ENCODE measurements around the gene PPP4R3B.

The PPP4R3B gene

DNA sequence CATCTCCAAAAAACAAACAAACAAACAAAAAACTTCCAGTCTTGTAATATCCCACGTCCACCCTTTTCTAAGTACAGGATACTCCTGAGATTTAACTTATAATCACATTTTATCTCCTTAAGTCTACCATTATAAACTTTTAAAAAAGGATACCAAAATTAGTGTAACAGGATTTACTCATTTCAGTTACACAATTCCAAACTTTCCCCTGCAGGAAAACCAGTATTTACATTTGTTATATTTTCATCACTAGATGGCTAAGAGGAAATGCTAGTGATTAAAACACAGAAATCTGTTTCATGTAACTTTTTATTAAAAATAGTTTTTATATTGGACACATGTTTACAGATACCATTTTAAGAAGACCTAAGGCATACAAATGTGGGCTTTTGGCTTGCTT lies 70.4 kb downstream of the PPP4R3B start:
- Histone ChIP-seq H3K27me3 (ENCODE audit: control insufficient read depth, insufficient read depth, low read length) (no peaks in the 10 kb centered on the region), H3K9ac (ENCODE audit: low read length) (no peak overlapping the region), H3K4me1 (ENCODE audit: control insufficient read depth, insufficient read depth, low read length) (no peaks in the 10 kb centered on the region), H3K27ac (ENCODE audit: low read depth, low read length) (no peak overlapping the region), H3K4me3 (ENCODE audit: low read length) (no peak overlapping the region), H3K36me3 (ENCODE audit: control insufficient read depth, insufficient read depth, low read length) (peaks cover 7% of the 10 kb centered on the region)

DNA sequence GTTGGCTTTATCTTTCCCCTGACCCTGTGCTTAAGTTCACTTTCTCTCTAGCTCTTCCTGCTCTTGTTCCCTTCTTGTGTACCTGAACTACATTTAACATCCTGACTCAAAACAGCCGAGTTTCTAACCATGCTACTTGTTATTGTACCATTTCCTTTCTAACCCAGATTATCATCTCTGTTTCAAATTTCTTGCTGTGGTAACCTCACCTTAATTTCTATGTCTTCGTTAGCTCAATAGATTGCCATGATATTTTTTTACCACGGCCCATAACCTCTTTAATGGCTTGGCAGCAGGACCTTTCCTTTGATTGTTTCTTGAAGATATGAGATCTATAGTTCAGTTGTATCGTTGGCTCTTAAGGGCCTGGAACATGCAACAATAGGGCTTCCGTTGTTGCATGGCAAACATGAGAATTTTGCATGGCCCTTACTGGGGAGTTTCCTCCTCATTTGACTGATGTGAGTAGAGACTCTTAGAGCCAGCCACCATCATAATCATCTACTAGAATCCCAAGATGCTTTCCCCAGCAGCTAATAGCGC lies 86.8 kb downstream of the PPP4R3B start:
- Histone ChIP-seq H3K4me3 (ENCODE audit: low read length) (no peak overlapping the region), H3K27me3 (ENCODE audit: control insufficient read depth, insufficient read depth, low read length) (no peaks in the 10 kb centered on the region), H3K27ac (ENCODE audit: low read depth, low read length) (no peak overlapping the region), H3K9ac (ENCODE audit: low read length) (no peak overlapping the region), H3K36me3 (ENCODE audit: control insufficient read depth, insufficient read depth, low read length) (peaks cover 14% of the 10 kb centered on the region), H3K4me1 (ENCODE audit: control insufficient read depth, insufficient read depth, low read length) (no peaks in the 10 kb centered on the region)

DNA sequence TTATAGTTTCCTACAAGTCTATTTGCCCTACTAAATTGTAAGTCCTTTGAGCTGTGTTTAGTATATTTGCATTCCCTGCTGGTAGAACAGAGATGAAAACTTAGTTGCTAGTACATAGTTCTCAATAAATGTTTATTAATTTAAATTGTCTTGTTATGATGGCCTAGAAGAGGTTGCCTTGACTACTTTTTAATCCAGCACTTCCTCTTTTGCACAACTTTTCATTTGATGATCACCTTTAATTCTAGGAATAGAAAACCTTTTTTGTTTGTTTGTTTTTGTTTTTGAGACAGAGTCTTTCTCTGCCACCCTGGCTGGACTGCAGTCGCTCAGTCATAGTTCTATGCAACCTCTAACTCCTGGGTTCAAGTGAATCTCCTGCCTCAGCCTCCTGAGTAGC lies 91.2 kb downstream of the PPP4R3B start:
- Histone ChIP-seq H3K27ac (ENCODE audit: low read depth, low read length) (no peak overlapping the region), H3K27me3 (ENCODE audit: control insufficient read depth, insufficient read depth, low read length) (no peaks in the 10 kb centered on the region), H3K4me1 (ENCODE audit: control insufficient read depth, insufficient read depth, low read length) (no peaks in the 10 kb centered on the region), H3K9ac (ENCODE audit: low read length) (no peak overlapping the region), H3K4me3 (ENCODE audit: low read length) (no peak overlapping the region), H3K36me3 (ENCODE audit: control insufficient read depth, insufficient read depth, low read length) (peaks cover 18% of the 10 kb centered on the region)

DNA sequence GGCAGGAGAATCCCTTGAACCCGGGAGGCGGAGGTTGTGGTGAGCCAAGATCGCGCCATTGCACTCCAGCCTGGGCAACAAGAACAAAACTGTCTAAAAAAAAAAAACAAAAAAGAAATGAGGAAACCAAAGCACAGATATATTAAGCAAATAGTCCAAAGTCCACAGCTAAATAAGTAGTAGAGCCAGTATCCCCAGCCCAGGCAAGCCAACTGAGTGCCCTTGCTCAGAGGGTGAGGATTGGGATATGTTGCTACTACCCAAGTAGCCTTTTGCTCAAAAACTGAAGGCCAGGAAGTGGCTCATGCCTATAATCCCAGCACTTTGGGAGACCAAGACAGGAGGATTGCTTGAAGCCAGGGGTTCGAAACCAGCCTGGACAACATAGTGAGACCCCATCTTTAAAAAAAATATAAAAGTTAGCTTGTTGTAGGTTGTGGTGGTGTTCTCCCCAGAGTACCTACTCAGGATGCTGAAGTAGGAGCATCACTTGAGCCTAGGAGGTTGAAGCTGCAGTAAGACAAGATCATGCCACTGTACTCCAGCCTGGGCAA lies 92.5 kb downstream of the PPP4R3B start:
- H3K36me3 ChIP-seq (ENCODE audit: control insufficient read depth, insufficient read depth, low read length) = peaks cover 13% of the 10 kb centered on the region
- no peaks in the 10 kb centered on the region for H3K4me1 ChIP-seq (ENCODE audit: control insufficient read depth, insufficient read depth, low read length)
- no peak overlapping the region for H3K27ac ChIP-seq (ENCODE audit: low read depth, low read length)
- H3K9ac ChIP-seq (ENCODE audit: low read length) = no peak overlapping the region
- no peak overlapping the region for H3K4me3 ChIP-seq (ENCODE audit: low read length)
- H3K27me3 ChIP-seq (ENCODE audit: control insufficient read depth, insufficient read depth, low read length) = no peaks in the 10 kb centered on the region

DNA sequence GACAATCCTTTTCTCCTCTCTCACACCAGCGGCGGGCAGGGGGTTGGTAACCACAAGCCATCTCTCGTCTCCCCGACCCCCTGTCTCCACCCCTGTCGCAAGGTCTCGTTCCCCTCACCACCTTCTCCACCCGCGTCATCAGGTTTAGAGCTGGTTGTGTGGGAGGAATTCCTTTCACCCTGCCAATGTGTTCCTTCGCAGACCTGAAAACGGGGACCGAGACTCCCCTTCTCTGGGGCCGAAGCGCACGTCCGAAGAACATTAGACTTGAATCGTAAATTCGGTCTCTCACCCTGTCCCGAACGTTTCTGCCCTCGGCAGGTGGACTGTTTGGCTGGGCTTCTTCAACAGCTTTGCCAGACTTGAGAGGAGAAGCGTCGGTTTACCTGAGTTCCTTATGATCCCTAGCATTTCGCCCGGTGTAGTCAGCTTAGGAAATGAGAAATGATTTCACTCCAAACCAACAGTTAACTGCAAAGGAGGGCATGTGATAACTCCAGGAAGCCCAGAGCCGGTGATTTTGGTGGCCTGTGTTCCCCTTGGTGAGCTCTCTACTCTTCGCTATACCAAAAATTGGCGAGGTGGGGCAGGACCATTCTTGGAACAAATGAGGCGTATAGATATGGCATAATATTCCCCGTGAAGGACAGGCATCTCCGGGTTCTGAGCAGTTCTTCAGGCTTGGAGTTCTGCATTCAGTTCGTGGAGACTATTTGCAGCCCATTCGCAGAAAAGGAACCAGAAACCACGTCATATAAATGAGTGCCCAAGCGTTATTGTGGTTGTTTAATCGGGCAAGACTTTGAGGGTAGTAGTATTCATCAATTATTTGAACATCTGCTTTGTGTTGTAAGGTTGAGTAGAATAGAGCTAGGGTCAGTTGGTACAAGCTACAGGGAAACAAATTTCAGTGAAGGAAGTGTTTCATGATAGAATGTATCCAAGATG lies 97.2 kb downstream of the PPP4R3B start:
- Histone ChIP-seq H3K27me3 (ENCODE audit: control insufficient read depth, insufficient read depth, low read length) (no peaks in the 10 kb centered on the region), H3K4me3 (ENCODE audit: low read length) (peak overlapping the region; percentile 96), H3K27ac (ENCODE audit: low read depth, low read length) (peak overlapping the region; percentile 83), H3K4me1 (ENCODE audit: control insufficient read depth, insufficient read depth, low read length) (no peaks in the 10 kb centered on the region), H3K36me3 (ENCODE audit: control insufficient read depth, insufficient read depth, low read length) (peaks cover 8% of the 10 kb centered on the region), H3K9ac (ENCODE audit: low read length) (peak overlapping the region; percentile 35)

DNA sequence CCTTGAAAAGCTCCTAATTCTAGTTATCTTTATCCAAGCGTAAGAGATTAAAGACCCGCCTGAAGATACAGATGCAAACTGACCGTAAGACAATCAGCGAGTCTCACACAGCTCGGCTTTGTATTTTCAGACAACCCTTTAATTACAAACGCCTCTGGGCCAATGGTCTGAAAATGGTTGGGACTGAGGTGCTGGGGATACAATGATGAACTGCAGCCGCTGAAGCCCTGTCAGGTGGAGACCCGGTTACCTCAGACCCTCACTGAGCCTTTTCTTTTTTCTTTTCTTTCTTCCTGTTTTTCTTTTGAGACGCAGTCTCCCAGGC lies 98.6 kb downstream of the PPP4R3B start:
- Histone ChIP-seq H3K27me3 (ENCODE audit: control insufficient read depth, insufficient read depth, low read length) (no peaks in the 10 kb centered on the region), H3K9ac (ENCODE audit: low read length) (peak overlapping the region; percentile 66), H3K27ac (ENCODE audit: low read depth, low read length) (peak overlapping the region; percentile 80), H3K4me3 (ENCODE audit: low read length) (peak overlapping the region; percentile 96), H3K36me3 (ENCODE audit: control insufficient read depth, insufficient read depth, low read length) (no peaks in the 10 kb centered on the region), H3K4me1 (ENCODE audit: control insufficient read depth, insufficient read depth, low read length) (no peaks in the 10 kb centered on the region)

DNA sequence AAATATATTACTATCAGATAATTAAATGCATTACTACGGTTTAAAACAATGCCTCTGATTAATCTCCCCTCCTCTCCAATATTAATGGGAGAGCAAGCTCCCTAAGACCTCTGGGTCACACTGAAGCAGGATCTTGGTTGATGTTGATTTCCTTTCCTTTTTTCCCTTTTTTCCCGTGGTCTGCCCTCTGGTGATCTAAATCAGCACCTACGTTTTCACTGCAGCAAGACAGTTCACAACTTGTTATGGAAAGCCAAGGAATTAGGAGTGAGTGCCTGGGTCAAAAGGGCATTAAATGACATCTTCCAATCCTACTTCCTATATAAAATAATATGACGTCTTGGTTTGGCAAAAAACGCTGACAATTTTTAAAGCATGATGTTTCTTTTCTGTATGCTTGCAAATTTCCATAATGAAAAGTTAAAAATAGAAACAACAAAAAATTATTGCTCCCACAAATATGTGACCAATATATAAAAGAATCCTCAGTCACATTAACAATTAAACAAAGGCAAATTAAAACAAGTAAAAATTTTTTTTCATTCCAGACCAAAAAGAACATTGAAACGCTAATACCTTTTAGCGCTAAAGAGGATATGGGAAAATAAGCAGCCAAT lies 105.8 kb downstream of the PPP4R3B start:
- no peak overlapping the region for H3K27ac ChIP-seq (ENCODE audit: low read depth, low read length)
- no peaks in the 10 kb centered on the region for H3K4me1 ChIP-seq (ENCODE audit: control insufficient read depth, insufficient read depth, low read length)
- H3K27me3 ChIP-seq (ENCODE audit: control insufficient read depth, insufficient read depth, low read length) = no peaks in the 10 kb centered on the region
- H3K9ac ChIP-seq (ENCODE audit: low read length) = no peak overlapping the region
- no peaks in the 10 kb centered on the region for H3K36me3 ChIP-seq (ENCODE audit: control insufficient read depth, insufficient read depth, low read length)
- no peak overlapping the region for H3K4me3 ChIP-seq (ENCODE audit: low read length)

DNA sequence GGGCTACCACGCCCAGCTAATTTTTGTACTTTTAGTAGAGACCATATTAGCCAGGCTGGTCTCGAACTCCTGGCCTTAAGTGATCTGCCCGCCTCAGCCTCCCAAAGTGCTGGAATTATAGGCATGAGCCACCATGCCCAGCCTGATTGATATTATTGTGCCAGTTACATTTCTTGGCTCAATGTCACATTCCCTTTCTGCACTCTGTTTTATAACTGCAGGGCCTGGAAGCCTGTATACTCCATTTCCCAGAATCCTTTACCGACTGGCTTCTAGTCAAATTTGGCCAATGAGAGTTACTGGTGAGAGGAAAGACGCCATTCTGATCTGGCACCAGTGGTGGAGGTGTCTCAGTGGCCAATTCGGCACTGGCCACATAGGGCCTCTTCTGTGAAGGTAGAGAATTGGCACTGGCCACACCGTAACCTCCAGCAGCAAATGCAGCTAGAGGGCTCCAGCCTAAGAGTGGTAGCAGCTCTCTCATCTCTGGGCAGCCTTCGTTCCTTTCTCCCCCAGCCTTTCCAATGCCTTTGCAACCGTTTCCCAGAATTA lies 114.8 kb downstream of the PPP4R3B start:
- Histone ChIP-seq H3K4me3 (ENCODE audit: low read length) (no peak overlapping the region), H3K36me3 (ENCODE audit: control insufficient read depth, insufficient read depth, low read length) (no peaks in the 10 kb centered on the region), H3K9ac (ENCODE audit: low read length) (no peak overlapping the region), H3K4me1 (ENCODE audit: control insufficient read depth, insufficient read depth, low read length) (no peaks in the 10 kb centered on the region), H3K27me3 (ENCODE audit: control insufficient read depth, insufficient read depth, low read length) (no peaks in the 10 kb centered on the region), H3K27ac (ENCODE audit: low read depth, low read length) (no peak overlapping the region)

DNA sequence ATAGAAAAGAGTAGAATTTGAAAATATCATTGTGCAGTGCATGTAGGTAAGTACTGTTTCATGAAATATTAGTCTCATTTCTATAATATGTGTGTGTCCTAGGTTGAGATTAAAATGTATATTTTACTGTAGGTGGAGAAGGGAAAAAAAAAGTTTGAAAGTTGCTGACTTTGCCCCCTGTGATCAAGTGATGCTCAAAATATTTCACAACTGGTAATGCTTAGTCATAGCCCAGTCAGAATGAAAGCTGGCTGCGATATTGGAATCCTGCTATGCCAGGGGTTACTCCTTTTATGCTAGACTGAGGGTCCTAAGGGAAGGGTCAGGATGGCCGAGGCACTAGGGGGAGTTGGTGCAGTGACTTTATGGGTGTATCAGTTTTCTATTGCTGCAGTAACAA lies 117.4 kb downstream of the PPP4R3B start:
- no peak overlapping the region for H3K4me3 ChIP-seq (ENCODE audit: low read length)
- H3K9ac ChIP-seq (ENCODE audit: low read length) = no peak overlapping the region
- H3K36me3 ChIP-seq (ENCODE audit: control insufficient read depth, insufficient read depth, low read length) = no peaks in the 10 kb centered on the region
- H3K27me3 ChIP-seq (ENCODE audit: control insufficient read depth, insufficient read depth, low read length) = no peaks in the 10 kb centered on the region
- H3K4me1 ChIP-seq (ENCODE audit: control insufficient read depth, insufficient read depth, low read length) = no peaks in the 10 kb centered on the region
- H3K27ac ChIP-seq (ENCODE audit: low read depth, low read length) = no peak overlapping the region

DNA sequence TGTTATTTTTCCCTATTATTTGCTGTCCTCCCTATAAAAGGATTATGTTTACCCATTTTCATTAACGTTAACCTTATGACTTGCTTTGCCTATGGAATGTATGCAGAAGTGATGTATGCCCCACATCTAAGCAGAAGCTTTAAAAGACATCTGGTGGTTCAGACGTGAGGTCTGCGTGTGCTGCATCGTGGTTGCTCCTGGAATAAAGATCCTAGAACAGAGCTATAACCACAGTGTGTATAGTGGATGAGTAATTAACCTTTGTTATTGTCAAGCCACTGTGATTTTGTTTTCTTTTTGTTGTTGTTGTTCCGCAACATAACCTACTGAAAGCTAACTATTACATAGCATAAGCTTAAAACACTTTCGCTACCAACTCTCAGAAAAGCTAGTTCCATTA lies 118.8 kb downstream of the PPP4R3B start:
- H3K36me3 ChIP-seq (ENCODE audit: control insufficient read depth, insufficient read depth, low read length) = no peaks in the 10 kb centered on the region
- no peak overlapping the region for H3K27ac ChIP-seq (ENCODE audit: low read depth, low read length)
- H3K4me1 ChIP-seq (ENCODE audit: control insufficient read depth, insufficient read depth, low read length) = no peaks in the 10 kb centered on the region
- H3K4me3 ChIP-seq (ENCODE audit: low read length) = no peak overlapping the region
- no peak overlapping the region for H3K9ac ChIP-seq (ENCODE audit: low read length)
- no peaks in the 10 kb centered on the region for H3K27me3 ChIP-seq (ENCODE audit: control insufficient read depth, insufficient read depth, low read length)
